Measurements from ENCODE around the gene S100A6. TPM values are rescaled to one million over a fixed set of nuclear protein-coding genes. Genes with fewer than 3 reads are reported as not detected.
"Not testable (repeated sequence)": the region's sequence is repeated elsewhere in the genome, so short reads cannot be mapped to it uniquely, and the experiment has no call there.

Gene S100A6
- total RNA-seq, 3 donors from 2014 or later: 351 to 861 (median 423) TPM

- Histone ChIP-seq H3K9me3 (no peaks in the 10 kb centered on the region), H3K4me3 (no peak overlapping the region), H3K27me3 (no peaks in the 10 kb centered on the region), H3K27ac (no peak overlapping the region), H3K4me1 (no peaks in the 10 kb centered on the region), H3K36me3 (no peaks in the 10 kb centered on the region)
- no peak for DNase-seq (ENCODE audit: low spot score in 2 of 2)
- intact Hi-C loops (cut with DNase I; ENCODE audit: low total_unique reads): loop anchor here (10.0 kb wide), 1 partner anchor 46 kb away; the partner anchor contains the start of genes S100A1 and S100A13
- TF ChIP-seq POLR2AphosphoS5 (IDR thresholded peaks at IDR 0.05) (no peak), POLR2A (IDR thresholded peaks at IDR 0.05) (no peak)
- TF ChIP-seq, protein P1, sequence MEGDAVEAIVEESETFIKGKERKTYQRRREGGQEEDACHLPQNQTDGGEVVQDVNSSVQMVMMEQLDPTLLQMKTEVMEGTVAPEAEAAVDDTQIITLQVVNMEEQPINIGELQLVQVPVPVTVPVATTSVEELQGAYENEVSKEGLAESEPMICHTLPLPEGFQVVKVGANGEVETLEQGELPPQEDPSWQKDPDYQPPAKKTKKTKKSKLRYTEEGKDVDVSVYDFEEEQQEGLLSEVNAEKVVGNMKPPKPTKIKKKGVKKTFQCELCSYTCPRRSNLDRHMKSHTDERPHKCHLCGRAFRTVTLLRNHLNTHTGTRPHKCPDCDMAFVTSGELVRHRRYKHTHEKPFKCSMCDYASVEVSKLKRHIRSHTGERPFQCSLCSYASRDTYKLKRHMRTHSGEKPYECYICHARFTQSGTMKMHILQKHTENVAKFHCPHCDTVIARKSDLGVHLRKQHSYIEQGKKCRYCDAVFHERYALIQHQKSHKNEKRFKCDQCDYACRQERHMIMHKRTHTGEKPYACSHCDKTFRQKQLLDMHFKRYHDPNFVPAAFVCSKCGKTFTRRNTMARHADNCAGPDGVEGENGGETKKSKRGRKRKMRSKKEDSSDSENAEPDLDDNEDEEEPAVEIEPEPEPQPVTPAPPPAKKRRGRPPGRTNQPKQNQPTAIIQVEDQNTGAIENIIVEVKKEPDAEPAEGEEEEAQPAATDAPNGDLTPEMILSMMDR (IDR thresholded peaks at IDR 0.05): no peak
These were observed 42.7 kb upstream of the S100A6 start for GRCh38 chr1:153578490-153578889.

GRCh38 chr1:153577624-153578051 lies 41.8 kb upstream of the S100A6 start:
- TF ChIP-seq, protein P1 (IDR thresholded peaks at IDR 0.05): no peak
- TF ChIP-seq POLR2A (IDR thresholded peaks at IDR 0.05) (no peak), POLR2AphosphoS5 (IDR thresholded peaks at IDR 0.05) (no peak)
- no peak overlapping the region for H3K4me3 ChIP-seq
- no peak overlapping the region for H3K27ac ChIP-seq
- H3K27me3 ChIP-seq: no peaks in the 10 kb centered on the region
- no peaks in the 10 kb centered on the region for H3K36me3 ChIP-seq
- H3K4me1 ChIP-seq: no peaks in the 10 kb centered on the region
- no peak for DNase-seq (ENCODE audit: low spot score in 2 of 2)
- no peaks in the 10 kb centered on the region for H3K9me3 ChIP-seq
- intact Hi-C loops (cut with DNase I; ENCODE audit: low total_unique reads): loop anchor here (10.0 kb wide), 1 partner anchor 47 kb away; the partner anchor contains the start of genes S100A1 and S100A13

DNA sequence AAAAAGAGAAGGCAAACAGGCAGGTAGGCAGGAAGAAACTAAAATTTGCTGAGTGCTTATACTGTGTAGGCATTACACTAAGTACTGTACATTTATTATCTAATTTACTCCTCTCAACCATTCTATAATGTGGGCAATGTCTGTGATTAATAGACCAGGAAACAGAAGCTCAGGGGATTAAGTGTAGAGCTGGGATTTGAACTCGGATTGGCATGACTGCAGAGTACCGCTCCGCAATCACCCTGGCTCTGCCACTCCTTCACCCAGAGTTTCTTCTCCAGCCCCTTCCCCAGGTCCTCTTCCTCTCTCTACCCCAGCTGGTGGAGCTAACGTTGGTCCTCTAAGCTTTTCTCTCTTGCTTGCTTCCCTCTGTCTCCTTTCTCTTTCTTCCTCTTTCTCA lies 41.3 kb upstream of the S100A6 start:
- H3K36me3 ChIP-seq: no peaks in the 10 kb centered on the region
- no peaks in the 10 kb centered on the region for H3K4me1 ChIP-seq
- no peaks in the 10 kb centered on the region for H3K9me3 ChIP-seq
- no peak overlapping the region for H3K27ac ChIP-seq
- no peak for TF ChIP-seq POLR2A (IDR thresholded peaks at IDR 0.05)
- no peak for TF ChIP-seq POLR2AphosphoS5 (IDR thresholded peaks at IDR 0.05)
- TF ChIP-seq, protein P1 (IDR thresholded peaks at IDR 0.05): no peak
- intact Hi-C loops (cut with DNase I; ENCODE audit: low total_unique reads): loop anchor here (10.0 kb wide), 1 partner anchor 48 kb away; the partner anchor contains the start of genes S100A1 and S100A13
- no peak overlapping the region for H3K4me3 ChIP-seq
- no peak for DNase-seq (ENCODE audit: low spot score in 2 of 2)
- no peaks in the 10 kb centered on the region for H3K27me3 ChIP-seq

- not testable (repeated sequence) for H3K4me1 ChIP-seq; H3K9me3 ChIP-seq; H3K4me3 ChIP-seq; DNase-seq (ENCODE audit: low spot score in 2 of 2); H3K36me3 ChIP-seq; H3K27me3 ChIP-seq; H3K27ac ChIP-seq
- intact Hi-C loops (cut with DNase I; ENCODE audit: low total_unique reads): loop anchor here (10.0 kb wide), 1 partner anchor 49 kb away; the partner anchor contains the start of genes S100A1 and S100A13
These were observed 39.7 kb upstream of the S100A6 start for GRCh38 chr1:153575497-153575896.

GRCh38 chr1:153575081-153575491 lies 39.3 kb upstream of the S100A6 start:
- H3K4me3 ChIP-seq; H3K27ac ChIP-seq; H3K9me3 ChIP-seq; H3K27me3 ChIP-seq; H3K4me1 ChIP-seq; H3K36me3 ChIP-seq; DNase-seq (ENCODE audit: low spot score in 2 of 2): not testable (repeated sequence)
- intact Hi-C loops (cut with DNase I; ENCODE audit: low total_unique reads): loop anchor here (10.0 kb wide), 1 partner anchor 50 kb away; the partner anchor contains the start of genes S100A1 and S100A13

DNA sequence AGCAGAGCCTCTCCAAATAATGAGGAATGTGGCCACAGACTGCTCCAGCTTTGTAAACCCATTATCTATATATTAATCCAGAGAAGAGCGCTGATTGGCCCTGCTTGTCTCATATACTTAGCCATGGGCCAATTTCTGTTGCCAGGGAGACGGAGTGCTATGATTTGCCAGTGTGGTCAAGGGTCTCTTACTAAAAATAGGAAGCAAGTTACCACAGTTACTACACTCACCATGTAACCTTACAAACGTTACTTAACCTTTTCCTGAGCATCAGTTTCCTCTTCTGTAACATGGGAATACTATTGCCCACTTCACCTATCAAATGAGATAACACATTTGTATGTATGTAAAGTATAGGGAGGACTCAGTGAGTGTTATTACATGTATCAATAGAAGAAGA lies 37.6 kb upstream of the S100A6 start:
- H3K9me3 ChIP-seq: no peaks in the 10 kb centered on the region
- intact Hi-C loops (cut with DNase I; ENCODE audit: low total_unique reads): loop anchor here (10.0 kb wide), 1 partner anchor 51 kb away; the partner anchor contains the start of genes S100A1 and S100A13
- no peak for TF ChIP-seq POLR2A (IDR thresholded peaks at IDR 0.05)
- TF ChIP-seq POLR2AphosphoS5 (IDR thresholded peaks at IDR 0.05): no peak
- TF ChIP-seq, protein P1 (IDR thresholded peaks at IDR 0.05): no peak
- H3K4me1 ChIP-seq: no peaks in the 10 kb centered on the region
- no peaks in the 10 kb centered on the region for H3K27me3 ChIP-seq
- no peaks in the 10 kb centered on the region for H3K36me3 ChIP-seq
- no peak overlapping the region for H3K4me3 ChIP-seq
- peak overlapping the region; percentile 71 to 84 for H3K27ac ChIP-seq
- DNase-seq (ENCODE audit: low spot score in 2 of 2): no peak

Measured in breast epithelium (tissue), 4 donors.